GM18507 (cell line): ENCODE data around the gene SLC10A7.

Source experiments
- DNase-seq: peaks from one replicate; pipeline ENCODE4 v3.0.0; 2011; ENCODE audit warnings: low read depth; ENCODE audit not compliant: insufficient read length; ENCODE audit errors: extremely low spot score
- FAIRE-seq: peaks from 2 replicates; lab custom pipeline; 2011; peaks lifted over from hg19 to GRCh38; lab: Jason Lieb, UNC

The SLC10A7 gene

GRCh38 chr4:146446555-146446954, 75.2 kb downstream of the SLC10A7 start:
- FAIRE-seq (no peak), DNase-seq (no peak)

- DNase-seq: no peak
Observed at GRCh38 chr4:146445198-146446150, 76.3 kb downstream of the SLC10A7 start.

GRCh38 chr4:146443525-146443924, 78.2 kb downstream of the SLC10A7 start:
- no peak for DNase-seq
- FAIRE-seq: no peak

More at GRCh38 chr4:146445198-146446150, 76.3 kb downstream of the SLC10A7 start:
- FAIRE-seq: no peak

GRCh38 chr4:146442801-146443200, 78.9 kb downstream of the SLC10A7 start:
- DNase-seq (no peak), FAIRE-seq (no peak)

GRCh38 chr4:146439999-146440398, 81.7 kb downstream of the SLC10A7 start:
- no peak for FAIRE-seq
- DNase-seq: no peak

GRCh38 chr4:146439437-146439836, 82.3 kb downstream of the SLC10A7 start:
- DNase-seq (no peak), FAIRE-seq (no peak)

- FAIRE-seq (peak; percentile 42), DNase-seq (no peak)
Observed at GRCh38 chr4:146437778-146438177, 84.0 kb downstream of the SLC10A7 start.

- no peak for FAIRE-seq
- DNase-seq: no peak
Observed at GRCh38 chr4:146436423-146437162, 85.1 kb downstream of the SLC10A7 start.

GRCh38 chr4:146435962-146436361, 85.8 kb downstream of the SLC10A7 start:
- DNase-seq: no peak
- FAIRE-seq: no peak

GRCh38 chr4:146432065-146432464, 89.7 kb downstream of the SLC10A7 start:
- no peak for FAIRE-seq
- no peak for DNase-seq

- no peak for FAIRE-seq
- DNase-seq: no peak
Observed at GRCh38 chr4:146428298-146428697, 93.4 kb downstream of the SLC10A7 start.

- DNase-seq (no peak), FAIRE-seq (no peak)
Observed at GRCh38 chr4:146417822-146418221, 103.9 kb downstream of the SLC10A7 start.

GRCh38 chr4:146415829-146416228, 105.9 kb downstream of the SLC10A7 start:
- FAIRE-seq: no peak
- no peak for DNase-seq

GRCh38 chr4:146407669-146408084, 114.1 kb downstream of the SLC10A7 start:
- DNase-seq: no peak
- no peak for FAIRE-seq

- no peak for FAIRE-seq
- no peak for DNase-seq
Observed at GRCh38 chr4:146407257-146407656, 114.5 kb downstream of the SLC10A7 start.

- FAIRE-seq: no peak
- no peak for DNase-seq
Observed at GRCh38 chr4:146401274-146401673, 120.5 kb downstream of the SLC10A7 start.

- FAIRE-seq (no peak), DNase-seq (no peak)
Observed at GRCh38 chr4:146398896-146399445, 122.8 kb downstream of the SLC10A7 start.

- DNase-seq (no peak), FAIRE-seq (no peak)
Observed at GRCh38 chr4:146398404-146398803, 123.3 kb downstream of the SLC10A7 start.

- DNase-seq (no peak), FAIRE-seq (peak; percentile 38)
Observed at GRCh38 chr4:146389561-146389960, 132.2 kb downstream of the SLC10A7 start.

- FAIRE-seq (no peak), DNase-seq (no peak)
Observed at GRCh38 chr4:146382194-146382593, 139.5 kb downstream of the SLC10A7 start.
